IPS-15b (cell line): ENCODE measurements around the gene LAPTM5.

Experiments used
- H3K27me3 ChIP-seq: one replicate; pipeline ENCODE4 v1.6.1; 2013; ENCODE audit warnings: low read length; ENCODE audit not compliant: control insufficient read depth, insufficient read depth
- H3K36me3 ChIP-seq: one replicate; pipeline ENCODE4 v1.6.1; 2013; ENCODE audit warnings: low read length; ENCODE audit not compliant: control insufficient read depth, insufficient read depth
- H3K4me1 ChIP-seq: one replicate; pipeline ENCODE4 v1.6.1; 2013; ENCODE audit warnings: mild to moderate bottlenecking, low read length; ENCODE audit not compliant: control insufficient read depth, insufficient read depth
- H3K4me3 ChIP-seq: one replicate; pipeline ENCODE4 v1.5.1; 2013; ENCODE audit warnings: low read depth, low read length
- H3K9ac ChIP-seq: one replicate; pipeline ENCODE4 v1.6.1; 2013; ENCODE audit warnings: low read depth, mild to moderate bottlenecking, low read length
- H3K9me3 ChIP-seq: one replicate; pipeline ENCODE4 v1.6.1; 2013; ENCODE audit warnings: mild to moderate bottlenecking, low read length; ENCODE audit not compliant: control insufficient read depth, insufficient read depth

The LAPTM5 gene

DNA sequence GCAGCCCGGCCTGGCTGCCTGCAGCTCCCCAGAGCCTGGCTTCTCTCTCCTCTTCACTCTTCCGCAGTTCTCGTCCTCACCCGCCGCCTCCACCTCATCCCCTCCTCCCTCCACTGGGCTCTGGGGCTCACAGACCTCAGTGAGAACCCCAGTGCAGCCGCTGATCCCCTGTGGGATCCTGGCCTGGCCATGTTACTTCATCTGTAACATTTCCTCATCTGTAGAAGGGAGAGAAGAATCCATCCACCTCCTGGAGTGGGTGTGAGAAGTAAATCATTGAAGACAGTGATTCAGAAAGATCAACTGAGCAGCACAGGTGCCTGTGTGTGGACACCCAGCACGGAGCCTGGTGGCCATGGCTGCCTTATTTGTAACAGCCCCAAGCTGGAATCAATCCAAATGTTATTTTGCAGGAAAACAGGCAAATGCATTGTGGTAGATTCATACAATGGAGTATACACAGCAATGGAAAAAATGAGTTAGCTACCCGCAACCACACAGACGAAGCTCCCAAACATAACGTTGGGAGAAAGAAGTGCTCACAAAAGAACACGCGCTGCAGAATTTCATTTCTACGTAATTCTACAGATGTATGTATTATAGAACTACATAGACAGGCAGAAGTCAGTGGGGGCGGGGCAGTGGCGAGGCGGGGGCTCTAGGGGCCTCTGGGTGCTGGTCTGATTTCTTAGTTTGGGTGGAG lies 8.7 kb downstream of the LAPTM5 start:
- H3K4me1 ChIP-seq, result peaks cover 2% of the 10 kb centered on the region
- no peaks in the 10 kb centered on the region for H3K9me3 ChIP-seq
- no peak overlapping the region for H3K4me3 ChIP-seq
- H3K36me3 ChIP-seq, result no peaks in the 10 kb centered on the region
- no peaks in the 10 kb centered on the region for H3K27me3 ChIP-seq
- no peak overlapping the region for H3K9ac ChIP-seq

GRCh38 chr1:30748098-30748698 lies 9.4 kb downstream of the LAPTM5 start:
- H3K9ac ChIP-seq, result no peak overlapping the region
- H3K4me1 ChIP-seq, result peaks cover 2% of the 10 kb centered on the region
- H3K36me3 ChIP-seq, result no peaks in the 10 kb centered on the region
- no peaks in the 10 kb centered on the region for H3K9me3 ChIP-seq
- H3K4me3 ChIP-seq, result no peak overlapping the region
- H3K27me3 ChIP-seq, result no peaks in the 10 kb centered on the region

GRCh38 chr1:30747033-30748008 lies 10.3 kb downstream of the LAPTM5 start:
- peaks cover 2% of the 10 kb centered on the region for H3K4me1 ChIP-seq
- H3K4me3 ChIP-seq, result no peak overlapping the region

DNA sequence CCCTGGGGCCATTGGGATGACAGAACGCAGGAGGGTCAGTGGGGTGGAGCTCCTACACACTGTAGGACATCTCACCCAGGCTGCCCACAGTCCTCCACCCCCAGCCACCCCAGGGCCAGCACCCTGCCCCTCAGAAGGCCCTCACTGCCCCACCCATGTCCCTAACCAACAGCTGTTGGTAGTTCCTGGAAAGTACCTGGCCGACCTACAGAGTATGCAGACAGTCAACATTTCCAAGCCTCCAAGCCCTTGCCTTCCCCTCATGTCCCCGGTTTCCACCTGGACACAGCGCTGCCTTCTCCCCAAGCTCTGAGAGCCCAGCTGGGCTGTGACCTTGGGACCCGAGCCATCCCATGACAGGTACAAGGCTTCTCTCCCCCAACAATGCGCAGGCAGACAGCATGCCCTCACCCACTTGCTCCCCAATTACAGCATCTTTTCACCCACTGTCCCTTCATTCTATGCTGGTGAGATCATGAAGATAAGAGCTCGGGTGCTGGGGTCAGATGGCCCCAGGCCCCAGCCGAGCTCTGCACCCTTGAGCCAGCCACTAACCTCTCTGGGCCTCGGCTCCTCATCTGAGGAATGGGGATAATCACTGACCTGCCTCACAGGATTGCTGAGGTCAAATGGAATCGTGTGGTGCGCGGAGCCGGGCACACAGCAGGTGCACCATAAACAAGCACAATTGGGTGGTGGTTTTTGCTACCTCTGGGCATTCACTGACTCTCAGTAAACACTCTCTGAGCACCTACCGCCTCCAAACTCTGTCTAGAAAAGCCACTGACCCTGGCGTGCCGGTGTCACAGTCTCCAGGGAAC lies 11.2 kb downstream of the LAPTM5 start:
- Histone ChIP-seq H3K9me3 (no peaks in the 10 kb centered on the region), H3K27me3 (no peaks in the 10 kb centered on the region), H3K4me3 (no peak overlapping the region), H3K36me3 (no peaks in the 10 kb centered on the region), H3K4me1 (no peaks in the 10 kb centered on the region), H3K9ac (no peak overlapping the region)

More at GRCh38 chr1:30747033-30748008, 10.3 kb downstream of the LAPTM5 start:
- no peaks in the 10 kb centered on the region for H3K9me3 ChIP-seq
- H3K36me3 ChIP-seq, result no peaks in the 10 kb centered on the region
- H3K27me3 ChIP-seq, result no peaks in the 10 kb centered on the region
- H3K9ac ChIP-seq, result no peak overlapping the region

GRCh38 chr1:30745834-30746208 lies 11.8 kb downstream of the LAPTM5 start:
- H3K4me1 ChIP-seq, result no peaks in the 10 kb centered on the region
- no peaks in the 10 kb centered on the region for H3K27me3 ChIP-seq
- H3K4me3 ChIP-seq, result no peak overlapping the region
- H3K36me3 ChIP-seq, result no peaks in the 10 kb centered on the region
- no peak overlapping the region for H3K9ac ChIP-seq
- no peaks in the 10 kb centered on the region for H3K9me3 ChIP-seq

GRCh38 chr1:30745156-30745833 lies 12.3 kb downstream of the LAPTM5 start:
- Histone ChIP-seq H3K4me1 (no peaks in the 10 kb centered on the region), H3K9me3 (no peaks in the 10 kb centered on the region), H3K9ac (no peak overlapping the region)

DNA sequence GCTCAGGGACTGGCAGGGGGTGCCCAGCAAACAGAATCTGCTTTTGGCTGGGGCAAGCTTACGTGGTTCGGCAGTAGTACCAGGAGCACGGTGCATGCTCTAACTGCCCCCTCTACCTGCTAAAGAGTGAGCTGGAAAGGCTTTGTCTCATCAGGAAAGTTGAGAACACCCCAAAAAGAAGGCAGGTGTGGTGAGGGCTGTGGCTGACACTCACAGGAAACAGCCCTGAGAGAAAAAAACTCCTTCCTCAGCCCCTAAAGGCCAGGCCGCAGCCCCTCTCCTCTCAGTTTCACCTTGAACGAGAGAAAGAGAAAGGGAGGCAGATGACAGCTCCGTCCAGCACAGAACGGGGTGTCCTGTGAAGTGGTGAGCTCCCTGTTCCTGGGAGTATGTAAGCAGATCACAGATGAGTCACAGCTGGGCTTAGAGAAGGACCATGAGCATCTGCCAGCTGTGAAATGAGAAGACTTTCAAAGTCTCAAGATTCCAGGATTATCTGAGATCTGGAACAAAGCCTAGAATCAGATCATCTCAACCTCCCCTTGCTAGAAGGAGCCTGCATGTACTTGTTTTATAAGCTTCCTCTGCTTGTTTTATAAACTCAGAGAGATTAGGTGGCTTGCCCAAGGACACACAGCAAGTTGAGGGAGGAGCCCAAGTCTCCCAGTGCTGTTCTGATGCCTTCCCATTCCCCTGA lies 13.4 kb downstream of the LAPTM5 start:
- no peaks in the 10 kb centered on the region for H3K9me3 ChIP-seq
- no peaks in the 10 kb centered on the region for H3K4me1 ChIP-seq
- H3K27me3 ChIP-seq, result no peaks in the 10 kb centered on the region
- no peaks in the 10 kb centered on the region for H3K36me3 ChIP-seq
- no peak overlapping the region for H3K9ac ChIP-seq
- H3K4me3 ChIP-seq, result no peak overlapping the region

More at GRCh38 chr1:30745156-30745833, 12.3 kb downstream of the LAPTM5 start:
- H3K4me3 ChIP-seq, result no peak overlapping the region
- no peaks in the 10 kb centered on the region for H3K27me3 ChIP-seq
- H3K36me3 ChIP-seq, result no peaks in the 10 kb centered on the region

DNA sequence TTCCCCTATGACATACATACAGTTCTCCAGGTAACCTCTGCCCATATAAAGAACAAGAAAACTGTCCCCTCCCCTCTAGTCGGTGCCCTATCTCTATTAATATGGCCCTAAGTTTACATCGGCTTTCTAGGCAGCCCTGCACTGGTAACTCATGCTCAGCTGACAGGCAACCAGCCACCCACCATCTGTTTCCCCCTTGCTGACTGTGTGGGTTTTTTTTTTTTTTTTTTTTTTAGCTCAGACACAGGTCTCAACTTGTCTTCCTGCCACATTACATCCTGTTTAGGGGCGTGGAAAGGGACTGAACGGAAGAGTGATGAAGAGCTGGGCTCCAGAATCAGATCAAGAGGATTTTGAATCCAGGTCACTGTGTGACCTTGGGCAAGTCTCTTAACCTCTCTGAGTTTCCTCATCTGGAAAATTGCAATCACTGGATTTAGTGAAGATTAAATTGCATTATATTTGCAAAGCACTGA lies 14.0 kb downstream of the LAPTM5 start:
- no peaks in the 10 kb centered on the region for H3K9me3 ChIP-seq
- H3K36me3 ChIP-seq, result no peaks in the 10 kb centered on the region
- no peak overlapping the region for H3K4me3 ChIP-seq
- H3K27me3 ChIP-seq, result no peaks in the 10 kb centered on the region
- H3K4me1 ChIP-seq, result no peaks in the 10 kb centered on the region
- H3K9ac ChIP-seq, result no peak overlapping the region

DNA sequence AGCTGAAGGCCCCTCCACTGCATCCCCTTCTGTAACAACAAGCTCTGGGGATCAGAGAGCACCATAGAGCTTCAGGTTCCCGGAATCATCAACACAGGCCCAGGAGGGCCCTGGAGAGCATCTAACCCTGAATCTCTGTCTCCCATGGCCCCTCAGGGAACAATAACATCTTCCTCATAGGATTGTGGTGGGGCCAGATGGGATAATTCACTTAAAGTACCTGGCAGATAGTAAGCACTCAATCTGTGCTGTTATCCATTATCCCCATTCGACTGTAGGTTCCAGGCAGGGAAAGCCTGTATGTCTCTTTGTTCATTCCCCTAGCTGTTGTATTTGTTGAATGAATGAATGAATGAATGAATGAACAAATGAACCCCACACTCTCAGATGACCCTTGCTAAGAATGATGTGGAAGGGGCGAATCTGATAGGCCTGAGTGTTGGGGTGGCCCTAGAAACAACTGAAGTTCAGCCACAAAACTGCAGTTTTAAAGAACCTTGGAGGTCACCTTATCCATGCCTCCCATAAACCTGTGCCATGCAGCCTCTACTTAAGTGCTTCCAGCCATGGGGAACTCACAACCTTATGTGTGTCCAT lies 14.5 kb downstream of the LAPTM5 start:
- no peak overlapping the region for H3K9ac ChIP-seq
- H3K27me3 ChIP-seq, result no peaks in the 10 kb centered on the region
- H3K9me3 ChIP-seq, result no peaks in the 10 kb centered on the region
- H3K4me1 ChIP-seq, result no peaks in the 10 kb centered on the region
- no peak overlapping the region for H3K4me3 ChIP-seq
- no peaks in the 10 kb centered on the region for H3K36me3 ChIP-seq

DNA sequence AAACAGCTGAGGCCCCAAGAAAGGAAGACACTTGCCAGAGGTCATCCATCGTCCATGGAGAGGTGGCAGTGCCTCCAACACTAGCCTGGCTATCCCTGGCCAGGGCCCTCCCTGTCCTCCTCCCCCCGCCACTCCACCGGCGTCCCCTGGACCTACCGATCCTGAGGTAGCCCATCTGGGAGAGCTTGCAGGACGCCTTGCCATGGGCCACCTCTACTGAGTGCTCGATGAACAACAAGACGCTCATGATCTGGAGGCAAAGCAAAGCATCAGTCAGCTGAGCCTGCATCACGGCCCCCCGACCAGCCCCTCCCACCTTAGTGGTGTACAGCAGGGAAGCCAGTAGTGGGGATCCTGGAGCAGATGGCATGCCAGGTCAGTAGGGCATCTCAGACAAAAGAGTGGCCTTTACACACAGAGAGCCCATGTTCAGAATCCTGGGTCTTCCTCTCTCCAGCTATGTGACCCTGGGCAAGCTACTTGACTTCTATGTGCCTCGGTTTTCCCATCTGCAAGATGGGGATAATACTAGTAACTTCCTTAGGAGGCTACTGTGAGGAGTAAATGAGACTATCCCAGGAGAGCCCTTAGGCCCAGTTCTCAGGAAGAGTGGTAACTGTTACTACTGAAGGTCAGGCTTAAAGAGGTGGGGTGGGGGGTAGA lies 15.1 kb downstream of the LAPTM5 start:
- H3K4me1 ChIP-seq, result no peaks in the 10 kb centered on the region
- no peak overlapping the region for H3K4me3 ChIP-seq
- no peaks in the 10 kb centered on the region for H3K27me3 ChIP-seq
- H3K9me3 ChIP-seq, result no peaks in the 10 kb centered on the region
- no peaks in the 10 kb centered on the region for H3K36me3 ChIP-seq
- no peak overlapping the region for H3K9ac ChIP-seq
